Right lobe of liver (tissue), 6 donors: ENCODE measurements around the gene MFRP. TPM values are rescaled to one million over a fixed set of nuclear protein-coding genes. Genes with fewer than 3 reads are reported as not detected.
A peak's percentile ranks its signal among the peaks of the same experiment; 100 is the strongest.

Experiments
- ATAC-seq, 4 donors: fragments of 200-7000 bp; cut with Tn5 transposase; one replicate each; pipeline ENCODE4 v1.9.1; 2020; ENCODE audit warnings: mild to moderate bottlenecking in 4 of 4, moderate library complexity in 4 of 4
- DNase-seq, 3 donors: peaks; one replicate each; pipeline ENCODE4 v3.0.0-alpha.2; 2020
- H3K27ac ChIP-seq, 3 donors: fragments of 200-600 bp; one replicate each; pipeline ENCODE4 v1.8.0; 2022
- H3K27me3 ChIP-seq, 2 donors: fragments of 200-600 bp; one replicate each; pipeline ENCODE4 v1.8.0; 2022
- H3K36me3 ChIP-seq, 4 donors: fragments of 200-600 bp; sonication (generic) in 1 of 4; one replicate each; pipeline versions ENCODE4 v1.5.1 to v1.8.0; 2017 to 2022; ENCODE audit warnings: control low read depth in 1 of 4
- H3K4me1 ChIP-seq, 4 donors: fragments of 200-600 bp; sonication (generic) in 1 of 4; one replicate each; pipeline versions ENCODE4 v1.5.1 to v1.8.0; 2017 to 2022; ENCODE audit warnings: control low read depth in 1 of 4
- H3K4me3 ChIP-seq, 3 donors: fragments of 200-600 bp; one replicate each; pipeline ENCODE4 v1.8.0; 2022
- H3K9me3 ChIP-seq, 4 donors: fragments of 200-600 bp; sonication (generic) in 1 of 4; one replicate each; pipeline versions ENCODE4 v1.5.1 to v1.8.0; 2017 to 2022; ENCODE audit warnings: control low read depth in 1 of 4
- POLR2A ChIP-seq: fragments of 450-650 bp; IDR thresholded peaks from one replicate; pipeline ENCODE4 v1.6.1; 2017; ENCODE audit warnings: antibody characterized with exemption, mild to moderate bottlenecking
- WGBS: methylation state at CpG from one replicate; pipeline ENCODE4 v1.1.6; 2018; ENCODE audit warnings: low coverage, low lambda C conversion rate; ENCODE audit not compliant: insufficient coverage; ENCODE audit errors: missing lambda C conversion rate; 5-methylcytosine and 5-hydroxymethylcytosine counted together
- intact Hi-C, 2 donors: fragments of 100-400 bp; cut with DNase I; formaldehyde crosslinking; loops; one replicate each; pipeline versions ENCODE4 v1.11.2 to v1.14.1; 2022
- long read RNA-seq: library from polyadenylated mRNA; unstranded; transcript quantifications from one replicate; pipeline ENCODE4 v2.0.0, GENCODE V29; 2019
- total RNA-seq, 6 experiments: library from RNA; depleted of rRNA in 2 of 6; stranded (reverse); fragments of >200 nt in 2 of 6; fragmentation: NEBNext Ultra II Directional in 3 of 6; extraction: Animal tissue kit (Norgen Biotek cat#: 25700) in 3 of 6; gene quantifications; one replicate each; pipeline versions ENCODE4 v1.1.0 to v1.2.4, GENCODE V29; 2016 to 2023
- TF ChIP-seq, protein P1 (sequence below), 4 donors: fragments of 200-600 bp in 3 of 4; fragments of 450-650 bp in 1 of 4; IDR thresholded peaks; one replicate each; pipeline versions ENCODE4 v1.5.1 to v1.8.0; 2016 to 2022; ENCODE audit warnings: antibody characterized with exemption in 4 of 4, mild to moderate bottlenecking in 2 of 4
- donor health status: DM: no; HTN: yes; CAD: no.
- donor health status: DM: no; HTN: no; CAD: no.
- donor health status: DM: no; HTN: no; CAD: no.
- donor health status: DM: no; HTN: yes; CAD: no.
- donor health status: DM: no; HTN: yes; CAD: no.

Gene MFRP
- not detected for total RNA-seq
- long read RNA-seq, result 0 reads

DNA sequence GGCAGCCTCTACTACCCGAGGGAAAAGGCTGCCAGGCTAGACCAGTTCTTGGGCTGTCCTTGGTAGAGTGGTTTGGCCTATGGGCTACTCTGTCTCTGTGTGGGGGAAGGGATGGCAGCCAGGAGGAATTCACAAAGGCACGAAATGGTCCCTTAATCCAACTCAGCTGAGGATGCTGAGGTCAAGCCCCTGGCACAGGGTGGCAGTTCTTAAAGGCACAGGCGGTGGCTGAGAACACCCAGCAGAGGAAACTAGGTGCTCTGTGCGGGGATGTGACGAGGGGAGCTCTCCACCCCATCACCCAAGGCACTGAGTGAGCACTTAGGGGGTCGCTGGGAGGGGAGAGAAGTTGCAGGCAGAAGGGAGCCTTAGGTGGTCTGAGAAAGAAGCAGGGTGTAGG is at the start of gene MFRP:
Gene MFRP (minus strand): TSS at position 101 of the 400 bp plus-strand sequence. CDS start 192 bp downstream, outside the sequence.
- H3K27ac ChIP-seq, result no peak within 1 kb of the TSS
- DNase-seq, result no peak
- ATAC-seq, result no peak
- H3K36me3 ChIP-seq, result no peaks in the 10 kb centered on the region
- 7% methylated on average over 3 of the region's 6 CpGs for WGBS
- H3K4me1 ChIP-seq, result no peaks in the 10 kb centered on the region
- no peak within 1 kb of the TSS for H3K4me3 ChIP-seq
- no peak for TF ChIP-seq POLR2A
- TF ChIP-seq, protein P1, sequence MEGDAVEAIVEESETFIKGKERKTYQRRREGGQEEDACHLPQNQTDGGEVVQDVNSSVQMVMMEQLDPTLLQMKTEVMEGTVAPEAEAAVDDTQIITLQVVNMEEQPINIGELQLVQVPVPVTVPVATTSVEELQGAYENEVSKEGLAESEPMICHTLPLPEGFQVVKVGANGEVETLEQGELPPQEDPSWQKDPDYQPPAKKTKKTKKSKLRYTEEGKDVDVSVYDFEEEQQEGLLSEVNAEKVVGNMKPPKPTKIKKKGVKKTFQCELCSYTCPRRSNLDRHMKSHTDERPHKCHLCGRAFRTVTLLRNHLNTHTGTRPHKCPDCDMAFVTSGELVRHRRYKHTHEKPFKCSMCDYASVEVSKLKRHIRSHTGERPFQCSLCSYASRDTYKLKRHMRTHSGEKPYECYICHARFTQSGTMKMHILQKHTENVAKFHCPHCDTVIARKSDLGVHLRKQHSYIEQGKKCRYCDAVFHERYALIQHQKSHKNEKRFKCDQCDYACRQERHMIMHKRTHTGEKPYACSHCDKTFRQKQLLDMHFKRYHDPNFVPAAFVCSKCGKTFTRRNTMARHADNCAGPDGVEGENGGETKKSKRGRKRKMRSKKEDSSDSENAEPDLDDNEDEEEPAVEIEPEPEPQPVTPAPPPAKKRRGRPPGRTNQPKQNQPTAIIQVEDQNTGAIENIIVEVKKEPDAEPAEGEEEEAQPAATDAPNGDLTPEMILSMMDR (IDR thresholded peaks at IDR 0.05), result no peak
- intact Hi-C loops, result no loop called here
- no peaks in the 10 kb centered on the region for H3K27me3 ChIP-seq
- H3K9me3 ChIP-seq, result no peaks in the 10 kb centered on the region

- Histone ChIP-seq H3K27me3 (no peaks in the 10 kb centered on the region), H3K36me3 (no peaks in the 10 kb centered on the region), H3K4me1 (no peaks in the 10 kb centered on the region), H3K9me3 (no peaks in the 10 kb centered on the region), H3K27ac (no peak overlapping the region), H3K4me3 (no peak overlapping the region)
- DNase-seq (no peak), ATAC-seq (no peak)
- no peak for TF ChIP-seq POLR2A
- TF ChIP-seq, protein P1 (IDR thresholded peaks at IDR 0.05), result no peak
- intact Hi-C loops, result no loop called here
- WGBS, result 90% methylated on average over 7 of the region's 7 CpGs
These were observed 44.8 kb upstream of the MFRP start for GRCh38 chr11:119391275-119391674.

DNA sequence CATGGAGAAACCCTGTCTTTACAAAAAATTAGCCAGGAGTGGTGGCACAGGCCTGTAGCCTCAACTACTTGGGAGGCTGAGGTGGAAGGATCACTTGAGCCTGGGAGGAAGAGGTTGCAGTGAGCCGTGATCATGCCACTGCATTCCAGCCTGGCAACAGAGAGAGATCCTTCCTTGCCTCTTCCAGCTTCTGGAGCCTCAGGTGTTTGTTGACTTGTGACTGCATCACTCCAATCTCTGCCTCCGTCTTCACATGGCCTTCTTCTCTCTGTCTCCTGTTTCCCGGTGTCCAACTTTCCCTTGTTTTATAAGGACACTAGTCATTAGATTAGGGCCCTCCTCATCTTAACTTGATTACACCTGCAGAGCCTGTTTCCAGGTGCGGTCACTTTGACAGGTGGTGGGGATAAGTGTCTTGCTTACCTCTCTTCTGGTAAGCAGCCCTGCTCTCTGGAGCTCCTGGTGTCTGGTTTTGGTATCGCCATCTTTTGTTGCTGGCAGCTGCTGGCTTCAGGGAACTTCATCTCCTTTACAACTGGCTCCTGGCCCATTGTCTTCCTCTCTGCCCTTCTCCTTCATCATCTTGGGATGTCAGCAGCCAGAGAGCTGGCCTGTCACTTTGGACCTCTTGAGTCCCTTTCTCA is 43.2 kb upstream of the MFRP start:
- ATAC-seq (peak in 1 of 4 donors; percentile 34), DNase-seq (no peak)
- 73% methylated on average over 4 of the region's 5 CpGs for WGBS
- H3K27ac ChIP-seq, result no peak overlapping the region
- no peaks in the 10 kb centered on the region for H3K9me3 ChIP-seq
- TF ChIP-seq POLR2A, result no peak
- TF ChIP-seq, protein P1 (IDR thresholded peaks at IDR 0.05), result peak in 3 of 4 donors; percentile 14 to 24 (median 22)
- no peaks in the 10 kb centered on the region for H3K36me3 ChIP-seq
- H3K4me3 ChIP-seq, result no peak overlapping the region
- H3K4me1 ChIP-seq, result no peaks in the 10 kb centered on the region
- intact Hi-C loops, result no loop called here
- H3K27me3 ChIP-seq, result no peaks in the 10 kb centered on the region

DNA sequence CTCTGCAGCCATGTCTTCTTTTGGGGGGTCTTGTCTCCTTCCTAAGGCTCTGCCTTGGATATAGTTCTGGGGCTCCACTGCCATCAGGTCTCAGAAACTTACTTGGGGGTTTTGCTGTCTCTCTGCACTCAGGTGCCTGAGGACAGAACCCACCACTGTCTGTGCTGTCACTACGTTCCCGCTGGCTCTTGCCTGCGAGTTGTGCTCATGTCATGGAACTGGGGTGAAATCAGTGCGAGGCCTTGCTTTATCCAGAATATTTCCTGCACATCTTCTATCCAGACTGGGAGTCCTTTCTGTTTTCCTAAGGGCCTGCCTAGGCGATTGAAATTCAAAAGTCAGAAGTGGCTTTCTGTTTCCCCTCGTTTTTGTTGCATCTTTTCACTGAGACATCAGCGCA is 41.6 kb upstream of the MFRP start:
- H3K27ac ChIP-seq, result no peak overlapping the region
- ATAC-seq (no peak), DNase-seq (no peak)
- TF ChIP-seq POLR2A, result no peak
- TF ChIP-seq, protein P1 (IDR thresholded peaks at IDR 0.05), result no peak
- WGBS, result 53% methylated on average over 2 of the region's 7 CpGs
- H3K4me1 ChIP-seq, result no peaks in the 10 kb centered on the region
- no peaks in the 10 kb centered on the region for H3K36me3 ChIP-seq
- intact Hi-C loops, result no loop called here
- H3K27me3 ChIP-seq, result no peaks in the 10 kb centered on the region
- no peak overlapping the region for H3K4me3 ChIP-seq
- no peaks in the 10 kb centered on the region for H3K9me3 ChIP-seq
